ENCODE results near the gene GRIN2A.

The GRIN2A gene

DNA sequence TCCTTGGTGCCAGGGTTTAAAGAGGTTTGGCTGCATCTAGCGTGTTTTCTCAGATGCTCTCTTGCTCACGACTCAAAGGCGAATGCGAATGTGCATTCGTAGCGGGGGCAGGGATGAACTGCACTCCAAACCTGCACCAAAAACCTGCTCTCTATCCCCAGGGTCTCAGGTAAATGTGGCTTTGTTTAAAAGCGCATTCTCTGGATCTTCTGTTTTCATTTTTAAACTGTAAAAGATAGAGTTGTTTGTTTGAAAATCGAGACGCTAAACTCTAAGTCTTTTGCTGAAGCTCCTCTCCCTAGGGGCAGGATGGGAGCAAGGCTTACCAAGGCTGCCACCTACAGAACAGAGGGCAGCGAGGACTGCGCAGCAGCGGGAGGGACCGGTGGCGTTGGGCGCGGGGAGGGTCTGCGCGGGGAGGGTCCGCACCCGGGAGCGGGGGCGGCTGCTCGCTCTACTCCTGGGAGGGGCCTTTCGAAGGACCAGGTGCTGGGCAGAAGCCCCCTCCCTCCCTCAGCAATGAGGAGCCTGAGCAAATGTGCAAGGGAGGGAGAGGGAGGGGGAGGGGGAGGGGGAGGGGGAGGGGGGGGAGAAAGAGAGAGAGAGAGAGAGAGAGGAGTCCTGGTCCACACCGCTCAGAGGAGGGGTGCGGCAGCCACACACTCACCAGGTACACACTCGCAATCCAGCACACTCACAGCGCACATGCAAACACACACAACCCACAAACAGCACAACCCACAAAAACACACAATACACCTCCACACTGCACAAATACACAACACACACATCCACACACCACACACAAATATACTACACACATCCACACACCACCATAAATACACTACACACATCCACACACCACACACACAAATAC is 142.8 kb downstream of the GRIN2A start:
- in situ Hi-C loops (cut with HindIII; ENCODE audit: low sequenced_read_pairs), result no loop called here

DNA sequence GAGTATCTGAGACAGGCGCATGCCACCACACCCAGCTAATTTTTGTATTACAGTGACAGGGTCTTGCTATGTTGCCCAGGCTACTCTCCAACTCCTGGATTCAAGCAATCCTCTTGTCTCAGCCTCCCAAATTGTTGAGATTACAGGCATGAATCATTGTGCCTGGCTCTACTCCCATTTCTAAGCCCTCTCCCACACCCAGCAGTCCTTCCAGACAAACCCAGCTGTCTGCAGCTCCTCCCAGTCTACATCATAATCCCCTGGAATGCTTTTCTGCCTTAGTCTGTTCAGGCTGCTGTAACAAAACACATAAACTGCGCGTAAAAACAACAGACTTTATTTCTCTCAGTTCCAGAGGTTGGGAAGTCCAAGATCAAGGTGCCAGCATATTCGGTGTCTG is 144.5 kb downstream of the GRIN2A start:
- in situ Hi-C loops (cut with HindIII; ENCODE audit: low sequenced_read_pairs), result no loop called here

DNA sequence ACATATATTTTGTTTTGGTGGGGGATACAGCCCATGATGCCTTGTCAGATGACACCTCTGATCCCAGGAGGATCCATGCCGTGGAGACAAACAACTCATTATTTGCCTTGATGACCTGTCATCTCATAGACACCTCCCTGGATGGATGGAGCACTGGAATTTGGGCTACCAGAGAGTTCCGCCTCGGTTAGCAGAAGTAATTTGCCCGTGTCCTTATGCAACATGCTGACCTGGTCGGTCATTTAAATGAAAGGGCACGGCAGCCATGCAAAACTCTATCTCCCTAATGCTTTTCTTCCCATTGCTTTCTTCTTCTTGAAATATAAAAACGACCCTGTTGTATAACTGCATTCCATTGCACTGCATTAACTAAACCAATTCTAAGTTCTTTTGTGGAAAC is 145.3 kb downstream of the GRIN2A start:
- in situ Hi-C loops (cut with HindIII; ENCODE audit: low sequenced_read_pairs), result no loop called here

DNA sequence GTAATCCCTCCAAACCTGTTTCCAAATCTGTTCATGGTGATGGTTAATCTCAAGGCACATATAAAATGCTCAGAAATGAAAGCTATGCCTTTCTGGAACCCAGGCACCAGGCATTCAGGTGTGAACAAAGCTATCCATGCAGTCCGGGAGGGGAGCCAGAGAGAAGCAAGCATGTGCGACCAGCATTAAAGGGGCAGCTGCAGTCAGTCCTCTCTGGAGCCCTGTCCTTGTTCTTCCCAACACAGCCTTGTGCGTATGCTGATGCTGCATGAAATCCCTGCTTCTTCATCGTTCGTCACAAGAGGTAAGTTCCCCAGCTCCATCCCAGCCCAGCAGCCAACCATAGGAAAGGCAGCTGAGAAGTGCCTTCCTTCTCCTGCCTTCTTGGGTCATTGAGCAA is 148.7 kb downstream of the GRIN2A start:
- in situ Hi-C loops (cut with HindIII; ENCODE audit: low sequenced_read_pairs), result no loop called here

DNA sequence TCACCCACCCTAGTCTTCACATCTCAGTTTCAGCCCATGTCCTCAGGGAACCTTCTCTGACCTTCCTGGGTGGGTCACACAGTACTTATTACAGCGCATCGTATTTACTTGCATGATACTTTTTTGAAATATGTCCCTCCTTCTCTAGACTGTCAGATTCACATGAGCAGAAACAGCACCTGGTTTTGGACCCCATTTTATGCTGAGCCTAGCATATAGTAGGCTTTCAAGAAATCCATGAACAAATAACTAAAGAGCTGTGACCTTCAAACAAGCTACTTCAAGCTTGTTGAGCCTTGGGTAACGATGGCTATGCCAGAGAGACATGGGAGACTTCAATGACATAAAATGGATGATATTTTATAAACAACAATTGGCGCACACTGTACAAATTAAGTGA is 150.3 kb downstream of the GRIN2A start:
- in situ Hi-C loops (cut with HindIII; ENCODE audit: low sequenced_read_pairs), result no loop called here

DNA sequence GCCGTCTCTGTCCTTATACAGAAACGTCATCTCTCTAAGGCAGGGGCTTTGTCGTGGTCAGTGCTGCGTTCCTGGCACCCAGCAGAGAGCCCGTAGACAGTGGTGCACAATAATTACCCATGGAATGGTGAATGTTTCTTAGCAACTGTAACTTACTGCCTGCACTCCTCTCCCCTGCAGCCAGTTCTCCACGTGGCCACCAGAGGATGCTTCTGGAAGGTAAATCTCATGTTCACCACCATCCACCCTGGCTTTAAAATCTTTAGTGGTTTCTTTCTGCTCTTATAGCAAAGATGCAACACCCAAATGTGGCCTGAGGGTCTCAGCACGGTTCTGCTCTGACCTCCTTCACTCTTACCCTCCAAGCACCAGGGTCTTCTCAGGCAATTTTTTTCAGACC is 150.8 kb downstream of the GRIN2A start:
- in situ Hi-C loops (cut with HindIII; ENCODE audit: low sequenced_read_pairs), result no loop called here

DNA sequence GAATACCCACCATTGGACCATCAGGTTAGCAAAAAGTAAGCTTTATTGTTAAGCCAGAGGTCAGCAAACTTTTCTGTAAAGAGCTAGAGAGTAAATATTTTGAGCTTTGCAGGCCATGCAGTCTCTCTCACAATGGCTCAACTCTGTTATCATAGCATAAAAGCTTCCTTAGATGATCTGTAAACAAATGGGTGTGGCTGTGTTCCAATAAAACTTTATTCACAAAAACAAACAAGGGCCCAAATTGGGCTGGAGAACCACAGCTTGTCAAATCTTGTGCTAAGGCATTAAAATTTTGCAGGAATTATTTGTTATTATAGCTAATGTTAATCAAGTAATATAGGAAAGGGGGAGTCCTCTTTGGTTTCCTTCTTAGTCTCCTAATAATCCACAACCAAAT is 153.6 kb downstream of the GRIN2A start:
- in situ Hi-C loops (cut with HindIII; ENCODE audit: low sequenced_read_pairs), result no loop called here

DNA sequence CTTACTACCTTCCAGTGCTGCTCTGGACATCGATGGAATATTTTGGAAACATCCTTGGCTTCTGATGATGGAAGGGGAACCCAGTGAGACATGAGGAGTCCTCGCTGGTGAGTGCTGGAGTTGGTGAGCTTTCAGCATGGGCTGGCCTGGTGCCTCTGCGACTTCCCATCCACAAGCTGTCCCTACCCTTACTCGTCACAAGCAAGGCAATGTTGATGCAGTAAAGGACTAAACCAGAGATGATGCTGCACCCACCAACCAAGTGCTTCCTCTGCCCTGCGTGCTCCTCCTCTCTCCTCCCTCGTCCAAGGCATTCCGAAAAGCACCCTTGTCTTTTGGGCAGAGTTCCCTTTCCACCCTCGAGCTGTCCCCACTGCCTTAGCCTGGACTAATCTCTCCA is 154.7 kb downstream of the GRIN2A start:
- in situ Hi-C loops (cut with HindIII; ENCODE audit: low sequenced_read_pairs), result no loop called here

DNA sequence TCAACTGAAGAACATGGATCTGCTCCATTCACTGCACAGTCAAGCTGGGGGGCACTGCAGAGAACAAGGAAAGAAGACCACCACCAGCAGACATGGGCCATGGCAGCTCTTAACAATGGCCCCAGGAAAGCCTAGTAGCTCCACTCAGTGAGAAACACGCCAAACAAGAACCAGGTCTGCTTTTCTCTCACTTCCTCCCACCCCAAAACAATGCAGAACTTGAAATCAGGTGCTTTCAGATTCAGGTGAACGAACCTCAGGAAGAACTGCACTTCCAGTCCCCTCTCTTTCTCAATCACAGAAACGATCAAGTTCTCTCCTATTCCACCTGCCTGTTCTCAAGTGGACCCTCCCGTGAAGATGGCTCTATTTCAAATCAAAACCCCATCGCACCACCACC is 155.6 kb downstream of the GRIN2A start:
- in situ Hi-C loops (cut with HindIII; ENCODE audit: low sequenced_read_pairs), result no loop called here

DNA sequence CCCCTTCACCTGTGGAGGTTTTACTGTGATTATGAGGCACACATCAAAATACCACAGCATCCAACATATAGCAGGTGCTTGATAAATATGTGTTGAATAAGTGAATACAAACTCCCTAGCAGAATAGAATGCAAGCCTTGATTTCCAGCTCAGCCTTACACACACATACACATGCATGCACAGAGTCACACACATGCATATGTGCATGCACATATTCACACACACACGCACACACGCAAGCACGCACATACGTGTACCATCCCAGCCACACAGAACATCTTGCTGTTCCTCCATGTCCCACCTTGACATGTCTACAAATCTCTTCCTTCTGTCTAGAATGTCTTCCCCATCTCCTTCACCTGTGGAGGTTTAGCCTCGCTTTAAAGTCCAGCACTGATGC is 160.1 kb downstream of the GRIN2A start:
- in situ Hi-C loops (cut with HindIII; ENCODE audit: low sequenced_read_pairs), result no loop called here

DNA sequence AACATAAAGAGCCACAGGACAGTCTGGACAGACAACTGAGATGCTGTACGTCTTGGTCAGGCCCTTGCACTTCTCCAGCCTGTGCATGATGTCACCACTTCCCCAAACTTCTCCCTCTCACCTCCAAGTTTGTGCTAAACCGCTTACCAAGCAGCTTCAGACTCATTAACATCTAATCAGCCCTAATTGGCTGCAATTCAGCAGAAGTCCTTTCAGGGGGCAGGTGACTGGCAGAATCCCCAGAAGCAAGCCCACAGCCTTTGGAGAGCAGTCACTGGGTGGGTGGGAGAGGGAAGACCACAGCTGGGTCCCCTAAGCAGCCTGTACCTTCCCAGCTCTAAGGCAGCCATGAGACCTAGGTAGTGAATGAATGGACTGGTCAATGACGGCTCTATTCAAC is 161.4 kb downstream of the GRIN2A start:
- in situ Hi-C loops (cut with HindIII; ENCODE audit: low sequenced_read_pairs), result no loop called here

DNA sequence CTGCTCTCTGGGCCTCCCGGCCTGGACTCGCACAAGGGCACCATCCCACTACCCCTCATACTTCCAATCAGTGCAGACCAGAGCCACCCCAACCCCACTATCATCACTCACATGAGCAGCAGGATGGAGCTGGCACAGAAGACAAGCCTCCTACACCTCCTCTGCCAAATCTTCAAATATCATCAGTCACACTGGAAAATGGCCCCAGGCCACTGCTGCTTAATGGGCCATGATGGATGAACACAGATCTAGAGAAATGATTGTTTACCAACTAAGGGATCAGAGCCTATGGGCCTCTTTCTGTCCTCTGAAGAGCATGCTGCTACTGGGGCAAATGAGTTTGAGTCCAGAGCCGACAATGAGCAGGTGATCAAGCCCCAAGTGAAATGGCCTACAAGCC is 165.5 kb downstream of the GRIN2A start:
- in situ Hi-C loops (cut with HindIII; ENCODE audit: low sequenced_read_pairs), result no loop called here

DNA sequence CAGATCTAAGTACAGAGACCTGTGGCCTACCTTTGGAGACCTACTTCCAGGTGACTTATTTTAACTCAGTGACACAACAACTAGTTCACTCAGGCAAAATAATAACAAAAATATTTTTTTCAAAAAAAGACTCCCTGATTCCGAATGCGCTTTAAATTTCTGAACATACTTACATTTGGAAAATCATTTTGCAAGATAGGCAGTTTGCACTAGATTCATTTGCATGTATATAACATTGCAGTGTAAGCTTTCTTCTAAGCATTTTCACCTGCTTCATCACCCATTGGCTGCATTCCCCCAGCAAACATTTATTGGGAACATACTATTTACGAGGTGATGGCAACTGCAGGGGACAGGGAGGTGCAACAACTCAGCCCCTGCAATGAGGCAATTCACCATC is 166.8 kb downstream of the GRIN2A start:
- in situ Hi-C loops (cut with HindIII; ENCODE audit: low sequenced_read_pairs), result no loop called here

DNA sequence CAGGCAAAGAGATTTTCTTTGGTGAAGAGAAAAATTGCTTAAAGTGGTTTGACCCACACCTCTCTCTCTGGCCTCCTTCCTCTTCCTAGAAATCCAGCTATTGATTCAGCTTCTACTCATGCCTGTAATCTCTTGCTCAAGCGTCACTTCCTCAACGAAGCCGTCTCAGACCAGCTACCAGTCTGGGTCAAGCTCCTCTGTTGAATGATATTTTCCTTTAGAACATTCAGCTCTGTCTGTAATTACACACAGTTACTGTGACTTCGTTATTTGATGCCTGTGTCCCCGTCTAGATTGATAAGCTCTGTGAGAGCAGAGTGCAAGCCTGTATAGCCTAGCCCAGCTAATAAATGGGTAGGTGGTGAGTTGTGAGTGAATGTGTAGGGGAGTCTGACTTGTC is 168.5 kb downstream of the GRIN2A start:
- in situ Hi-C loops (cut with HindIII; ENCODE audit: low sequenced_read_pairs), result no loop called here

DNA sequence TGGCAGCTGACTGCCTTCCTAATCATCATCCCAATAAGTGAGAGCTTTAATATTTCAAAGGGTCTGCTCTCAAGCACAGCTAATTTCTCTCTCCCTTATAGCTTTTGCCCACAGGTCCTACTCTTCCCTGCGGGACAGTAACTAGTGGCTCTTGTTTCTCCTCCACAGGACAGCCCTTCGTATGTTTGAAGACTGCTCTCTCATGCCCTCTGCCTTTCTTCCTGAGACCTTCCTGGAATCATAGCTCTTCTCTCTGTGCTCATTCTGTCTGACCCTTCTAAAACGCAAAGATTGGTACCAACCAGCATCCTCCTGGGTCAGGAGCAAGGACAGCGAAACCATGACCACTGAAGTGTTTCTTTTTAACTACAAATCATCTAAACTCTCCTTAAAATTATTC is 168.9 kb downstream of the GRIN2A start:
- in situ Hi-C loops (cut with HindIII; ENCODE audit: low sequenced_read_pairs), result no loop called here

DNA sequence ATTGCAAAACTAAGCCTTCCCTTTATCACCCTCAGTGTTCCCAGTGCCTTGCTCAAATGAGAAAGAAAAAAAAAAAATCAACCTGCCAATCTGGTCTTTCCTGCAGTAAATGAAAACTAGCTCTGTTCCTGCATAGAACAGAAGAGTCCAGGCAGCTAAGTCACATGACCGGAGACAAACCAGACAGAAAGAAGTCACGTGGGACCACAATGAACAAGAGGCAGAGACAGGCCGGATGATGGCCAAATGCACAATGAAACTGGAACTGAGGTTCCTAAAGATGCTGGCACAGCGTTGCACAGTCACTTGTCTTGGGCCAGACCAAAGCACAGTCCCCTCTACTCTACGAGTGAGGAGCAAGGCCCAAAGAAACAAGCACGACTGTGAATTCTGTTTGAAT is 172.5 kb downstream of the GRIN2A start:
- in situ Hi-C loops (cut with HindIII; ENCODE audit: low sequenced_read_pairs), result loop anchor here (10.0 kb wide), 1 partner anchor 45 kb away; no protein-coding TSS in a partner anchor

DNA sequence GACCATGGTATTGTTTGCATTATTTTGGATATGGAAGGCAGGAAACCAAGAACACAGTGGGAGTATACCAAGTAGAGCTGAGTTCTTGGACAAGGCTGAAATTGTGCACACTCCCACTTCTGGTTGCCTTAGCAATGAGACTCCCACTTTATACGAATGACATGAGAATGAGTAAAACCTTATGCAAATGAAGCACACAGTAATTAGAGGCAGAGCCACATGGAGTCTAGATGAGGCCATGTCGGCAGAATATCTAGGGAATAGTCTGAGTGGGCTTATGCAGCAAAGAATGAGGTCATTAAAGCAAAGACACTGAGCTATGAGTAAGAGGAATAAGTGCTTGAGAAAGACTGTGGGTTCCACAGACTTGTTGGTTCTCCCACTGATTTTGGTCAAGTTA is 178.7 kb downstream of the GRIN2A start:
- in situ Hi-C loops (cut with HindIII; ENCODE audit: low sequenced_read_pairs), result loop anchor here (10.0 kb wide), 1 partner anchor 51 kb away; no protein-coding TSS in a partner anchor

DNA sequence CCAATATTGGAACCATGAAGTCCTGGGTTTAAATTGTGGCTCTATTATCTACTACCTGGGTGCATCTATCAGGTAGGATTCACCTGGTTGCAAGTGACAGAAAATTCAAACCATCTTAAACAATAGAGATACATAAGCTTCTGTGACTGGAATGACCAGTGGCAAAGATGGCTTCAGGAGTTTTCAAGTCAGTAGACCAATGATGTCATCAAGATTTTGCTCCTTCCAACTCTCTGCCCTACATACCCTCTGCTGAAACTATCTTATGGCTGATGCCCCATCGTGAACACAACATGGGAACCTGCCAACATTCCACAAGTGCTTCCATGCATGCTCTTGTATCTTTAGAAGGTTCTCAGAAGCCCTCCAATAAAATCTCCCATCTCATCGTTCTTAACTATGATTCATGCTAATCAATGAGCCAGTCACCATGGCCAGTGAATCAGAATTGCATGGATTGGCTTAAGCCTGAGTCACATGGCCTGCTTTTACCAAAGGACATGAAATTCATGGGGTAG is 180.9 kb downstream of the GRIN2A start:
- in situ Hi-C loops (cut with HindIII; ENCODE audit: low sequenced_read_pairs), result loop anchor here (10.0 kb wide), 1 partner anchor 53 kb away; no protein-coding TSS in a partner anchor

DNA sequence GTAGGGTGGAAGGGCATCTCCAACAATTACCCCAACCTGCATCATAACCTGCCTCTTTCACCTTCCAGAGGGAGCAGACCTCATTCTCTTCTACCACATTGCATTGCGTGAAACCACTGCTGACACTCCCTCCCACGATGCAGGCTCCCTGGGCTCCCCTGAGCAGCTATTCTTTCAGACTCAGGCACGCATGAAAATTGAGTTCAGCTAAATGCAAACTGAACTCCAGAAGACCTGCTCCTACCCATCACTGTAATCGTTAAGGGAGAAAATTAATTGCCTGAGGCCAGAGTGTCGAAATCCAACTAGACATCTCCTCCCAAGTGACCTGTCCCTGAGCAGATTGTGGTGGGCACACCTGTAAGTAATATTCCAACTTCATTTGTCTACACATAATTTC is 186.0 kb downstream of the GRIN2A start:
- in situ Hi-C loops (cut with HindIII; ENCODE audit: low sequenced_read_pairs), result no loop called here

DNA sequence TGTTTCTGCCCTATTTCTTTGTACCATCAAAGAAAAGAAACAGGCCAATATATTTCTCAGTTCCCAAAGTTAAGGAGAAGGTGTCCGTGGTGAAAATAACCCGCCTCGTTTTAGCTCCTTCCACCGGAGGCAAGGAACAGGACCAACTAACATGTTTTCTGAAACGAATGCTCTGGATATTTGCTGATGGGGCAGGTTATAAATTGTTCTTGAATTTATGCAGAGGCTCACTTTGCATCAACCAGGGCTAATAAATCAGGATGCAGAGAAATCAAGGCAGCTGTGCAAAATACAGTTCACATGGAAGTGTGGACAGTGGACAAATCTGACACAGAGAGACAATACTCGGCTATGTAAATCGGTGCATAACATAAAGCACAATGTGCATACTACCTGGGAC is 189.8 kb downstream of the GRIN2A start:
- in situ Hi-C loops (cut with HindIII; ENCODE audit: low sequenced_read_pairs), result no loop called here

DNA sequence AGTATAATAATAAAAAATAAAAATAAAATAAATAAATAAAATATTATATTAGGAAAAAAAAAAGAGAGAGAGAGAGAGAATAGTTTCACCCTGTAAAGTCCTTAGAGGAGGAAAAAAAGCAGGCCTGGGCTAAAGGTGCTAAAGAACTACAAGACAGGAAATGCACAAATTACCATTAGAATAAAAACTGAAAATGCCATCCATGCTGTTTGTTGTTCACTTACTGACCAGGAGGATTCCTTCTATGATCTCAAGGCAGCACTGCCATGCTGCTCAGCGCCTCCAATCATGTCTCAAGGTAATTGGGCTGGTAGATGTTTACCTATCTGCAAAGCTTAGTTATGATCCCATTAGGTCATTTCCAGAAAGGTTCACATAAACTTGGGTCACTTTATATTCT is 201.2 kb downstream of the GRIN2A start:
- in situ Hi-C loops (cut with HindIII; ENCODE audit: low sequenced_read_pairs), result no loop called here

DNA sequence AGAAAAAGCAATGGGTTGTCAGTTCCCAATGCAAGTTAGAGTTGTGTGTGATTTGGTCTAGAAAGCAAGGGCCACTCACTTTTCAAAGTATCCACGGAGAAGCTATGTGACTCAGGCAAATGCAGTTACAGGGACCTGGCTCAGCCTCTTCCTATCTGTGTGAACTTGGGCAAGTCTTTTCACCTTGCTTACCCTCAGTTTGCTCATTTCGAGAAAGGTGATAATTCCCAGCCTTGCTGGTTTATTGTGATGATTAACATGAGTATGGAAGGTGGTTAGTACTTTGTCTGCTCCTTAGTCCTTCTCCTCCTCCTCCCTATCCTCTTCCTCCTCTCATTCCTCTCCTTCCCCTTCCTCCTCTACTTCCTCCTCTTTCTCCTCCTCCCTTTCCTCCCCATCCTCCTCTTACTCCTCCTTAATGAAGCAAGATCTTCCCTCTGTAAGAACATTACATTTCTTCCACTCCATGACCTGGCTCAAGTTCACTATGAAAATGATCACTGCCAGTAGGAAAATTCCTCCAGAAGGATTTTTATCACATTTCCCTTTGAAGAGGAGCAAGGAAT is 204.0 kb downstream of the GRIN2A start:
- in situ Hi-C loops (cut with HindIII; ENCODE audit: low sequenced_read_pairs), result no loop called here

Data from endothelial cell of hepatic sinusoid (primary cell).